Activated T-cell treated with anti-CD3 and anti-CD28 coated beads, Interleukin-2, amount 50 U/mL, for 72 hours (primary cell): ENCODE measurements around the gene SSPN. TPM values are rescaled to one million over a fixed set of nuclear protein-coding genes. Genes with fewer than 3 reads are reported as not detected.

Experiments
- ATAC-seq, 2 donors: fragments of 150-1000 bp; cut with Tn5 transposase; replicated peaks in 1 of 2; 2 replicates each; pipeline ENCODE4 v1.10.0; 2021; ENCODE audit warnings: moderate library complexity in 2 of 2, mild to moderate bottlenecking in 1 of 2
- DNase-seq, 2 donors: peaks; one replicate each; pipeline ENCODE4 v3.0.0; 2021 to 2022; ENCODE audit warnings: mixed read lengths in 1 of 2
- H3K27ac Mint-ChIP-seq: one replicate; pipeline ENCODE4 v1.8.0; 2022; ENCODE audit warnings: mild to moderate bottlenecking, moderate library complexity, mixed read lengths
- H3K27me3 Mint-ChIP-seq: one replicate; pipeline ENCODE4 v1.8.0; 2022; ENCODE audit warnings: low read depth, mixed read lengths
- H3K36me3 Mint-ChIP-seq, 2 donors: one replicate each; pipeline ENCODE4 v1.8.0; 2022; ENCODE audit warnings: mixed read lengths in 2 of 2, mild to moderate bottlenecking in 1 of 2; ENCODE audit not compliant: insufficient read depth in 2 of 2
- H3K4me1 Mint-ChIP-seq: one replicate; pipeline ENCODE4 v1.8.0; 2022; ENCODE audit warnings: low read depth, mixed read lengths
- H3K4me3 Mint-ChIP-seq, 2 donors: one replicate each; pipeline ENCODE4 v1.8.0; 2022; ENCODE audit warnings: mild to moderate bottlenecking in 2 of 2, mixed read lengths in 2 of 2, moderate library complexity in 2 of 2
- H3K9me3 Mint-ChIP-seq, 2 donors: one replicate each; pipeline ENCODE4 v1.8.0; 2022; ENCODE audit warnings: mixed read lengths in 2 of 2
- total RNA-seq, 2 donors: library from RNA; stranded (reverse); gene quantifications; one replicate each; pipeline ENCODE4 v1.2.3, GENCODE V29; 2022

SSPN gene, protein sequence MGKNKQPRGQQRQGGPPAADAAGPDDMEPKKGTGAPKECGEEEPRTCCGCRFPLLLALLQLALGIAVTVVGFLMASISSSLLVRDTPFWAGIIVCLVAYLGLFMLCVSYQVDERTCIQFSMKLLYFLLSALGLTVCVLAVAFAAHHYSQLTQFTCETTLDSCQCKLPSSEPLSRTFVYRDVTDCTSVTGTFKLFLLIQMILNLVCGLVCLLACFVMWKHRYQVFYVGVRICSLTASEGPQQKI
- total RNA-seq, result not detected

DNA sequence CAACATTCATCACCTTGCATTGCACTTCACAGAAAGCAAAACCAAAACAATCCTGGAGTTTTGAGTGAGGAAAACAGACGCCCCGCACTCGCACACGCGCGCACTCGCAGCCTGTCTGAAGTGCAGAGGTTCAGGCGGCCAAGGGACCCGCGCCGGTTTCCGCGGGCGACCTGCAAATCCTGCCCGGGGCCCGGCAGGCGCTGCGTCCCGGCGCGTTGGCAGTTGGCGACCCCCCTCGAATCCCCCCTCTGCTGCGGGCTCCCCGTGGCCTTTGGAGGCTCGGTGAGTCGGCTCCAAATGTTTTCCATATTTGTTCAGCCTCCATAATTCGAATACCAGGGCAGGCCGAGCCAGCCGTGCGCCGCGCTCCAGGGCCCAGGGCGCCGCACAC lies at the start of gene SSPN:
Gene SSPN, plus strand, starts transcription at position 324 of the 391 bp plus-strand sequence. CDS start 100 bp downstream, outside the sequence.
- peaks cover 6% of the 10 kb centered on the region for H3K4me1 Mint-ChIP-seq
- H3K27ac Mint-ChIP-seq, result no peak within 1 kb of the TSS
- peaks cover 45% of the 10 kb centered on the region for H3K27me3 Mint-ChIP-seq
- DNase-seq (no peak), ATAC-seq (peak; percentile 48 to 55)
- H3K36me3 Mint-ChIP-seq, result no peaks in the 10 kb centered on the region
- no peaks in the 10 kb centered on the region for H3K9me3 Mint-ChIP-seq
- H3K4me3 Mint-ChIP-seq, result peak within 1 kb of the TSS; percentile 88

DNA sequence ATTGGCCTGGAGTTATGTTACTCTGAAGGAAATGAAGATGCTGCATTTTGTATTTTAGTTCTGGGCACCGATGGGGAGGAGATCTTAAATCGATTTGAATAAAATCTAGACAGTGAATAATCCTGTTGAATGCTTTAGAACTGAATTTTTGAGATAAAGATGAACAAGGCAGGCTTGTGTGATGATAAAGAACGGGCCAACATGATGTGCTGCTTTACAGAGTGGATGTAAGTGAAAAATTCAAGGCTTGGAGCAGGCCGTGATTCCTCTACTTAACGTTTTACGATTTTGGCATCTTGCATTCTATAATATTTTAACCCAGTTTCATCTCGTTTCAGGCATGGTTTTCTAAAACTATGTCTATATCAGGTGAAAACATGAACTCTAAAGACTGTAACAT lies 47.1 kb upstream of the SSPN start:
- H3K4me3 Mint-ChIP-seq, result no peak overlapping the region
- H3K9me3 Mint-ChIP-seq, result no peaks in the 10 kb centered on the region
- no peaks in the 10 kb centered on the region for H3K27me3 Mint-ChIP-seq
- ATAC-seq (no peak), DNase-seq (no peak)
- H3K27ac Mint-ChIP-seq, result no peak overlapping the region
- no peaks in the 10 kb centered on the region for H3K36me3 Mint-ChIP-seq
- H3K4me1 Mint-ChIP-seq, result no peaks in the 10 kb centered on the region

- H3K9me3 Mint-ChIP-seq, result no peaks in the 10 kb centered on the region
- ATAC-seq (no peak), DNase-seq (no peak)
- H3K27ac Mint-ChIP-seq, result no peak overlapping the region
- H3K4me1 Mint-ChIP-seq, result no peaks in the 10 kb centered on the region
- no peak overlapping the region for H3K4me3 Mint-ChIP-seq
- H3K36me3 Mint-ChIP-seq, result no peaks in the 10 kb centered on the region
- H3K27me3 Mint-ChIP-seq, result no peaks in the 10 kb centered on the region
Measured at GRCh38 chr12:26149968-26150500, 45.3 kb upstream of the SSPN start.

DNA sequence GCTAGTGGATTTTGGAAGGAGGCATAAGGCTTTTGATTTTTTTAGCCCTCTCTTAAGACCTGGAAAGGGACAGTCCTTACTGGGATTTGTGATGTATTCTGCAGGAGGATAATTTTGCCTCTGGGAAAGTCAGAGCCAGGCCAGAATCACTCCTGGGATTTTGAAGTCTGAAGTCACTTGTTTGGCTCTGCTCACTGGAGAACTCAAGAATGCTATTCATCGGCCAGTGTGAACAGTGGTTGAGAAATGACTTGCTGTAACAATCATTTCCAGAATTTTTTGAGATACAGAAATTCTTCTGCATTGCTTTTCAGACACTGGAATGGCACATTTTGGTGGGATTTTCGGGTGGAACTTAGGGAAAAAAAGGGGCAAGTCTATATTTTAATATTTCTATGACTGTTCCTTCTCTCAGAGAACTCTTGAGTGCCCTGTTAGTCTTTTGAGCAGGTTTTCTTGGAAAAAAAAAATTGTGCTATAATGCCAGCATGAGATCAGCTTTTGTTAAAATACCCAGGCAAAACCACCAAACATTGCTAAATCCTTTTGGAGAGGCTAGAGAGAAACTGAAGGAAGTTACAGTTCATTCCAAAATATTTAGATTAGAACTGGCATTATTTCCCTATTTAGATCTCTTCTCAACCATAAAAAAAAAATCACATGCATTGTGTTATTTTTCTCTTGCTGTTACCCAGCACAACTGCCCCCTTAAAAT lies 44.5 kb upstream of the SSPN start:
- no peaks in the 10 kb centered on the region for H3K9me3 Mint-ChIP-seq

GRCh38 chr12:26152507-26153102 lies 42.8 kb upstream of the SSPN start:
- no peak overlapping the region for H3K27ac Mint-ChIP-seq
- DNase-seq (no peak), ATAC-seq (no peak)
- H3K27me3 Mint-ChIP-seq, result peaks cover 6% of the 10 kb centered on the region
- H3K36me3 Mint-ChIP-seq, result no peaks in the 10 kb centered on the region
- H3K9me3 Mint-ChIP-seq, result no peaks in the 10 kb centered on the region
- H3K4me3 Mint-ChIP-seq, result no peak overlapping the region
- H3K4me1 Mint-ChIP-seq, result no peaks in the 10 kb centered on the region

More for the DNA sequence above, 44.5 kb upstream of the SSPN start:
- no peak overlapping the region for H3K27ac Mint-ChIP-seq
- H3K27me3 Mint-ChIP-seq, result peaks cover 3% of the 10 kb centered on the region
- no peak overlapping the region for H3K4me3 Mint-ChIP-seq
- DNase-seq (no peak), ATAC-seq (no peak)
- no peaks in the 10 kb centered on the region for H3K36me3 Mint-ChIP-seq
- no peaks in the 10 kb centered on the region for H3K4me1 Mint-ChIP-seq

DNA sequence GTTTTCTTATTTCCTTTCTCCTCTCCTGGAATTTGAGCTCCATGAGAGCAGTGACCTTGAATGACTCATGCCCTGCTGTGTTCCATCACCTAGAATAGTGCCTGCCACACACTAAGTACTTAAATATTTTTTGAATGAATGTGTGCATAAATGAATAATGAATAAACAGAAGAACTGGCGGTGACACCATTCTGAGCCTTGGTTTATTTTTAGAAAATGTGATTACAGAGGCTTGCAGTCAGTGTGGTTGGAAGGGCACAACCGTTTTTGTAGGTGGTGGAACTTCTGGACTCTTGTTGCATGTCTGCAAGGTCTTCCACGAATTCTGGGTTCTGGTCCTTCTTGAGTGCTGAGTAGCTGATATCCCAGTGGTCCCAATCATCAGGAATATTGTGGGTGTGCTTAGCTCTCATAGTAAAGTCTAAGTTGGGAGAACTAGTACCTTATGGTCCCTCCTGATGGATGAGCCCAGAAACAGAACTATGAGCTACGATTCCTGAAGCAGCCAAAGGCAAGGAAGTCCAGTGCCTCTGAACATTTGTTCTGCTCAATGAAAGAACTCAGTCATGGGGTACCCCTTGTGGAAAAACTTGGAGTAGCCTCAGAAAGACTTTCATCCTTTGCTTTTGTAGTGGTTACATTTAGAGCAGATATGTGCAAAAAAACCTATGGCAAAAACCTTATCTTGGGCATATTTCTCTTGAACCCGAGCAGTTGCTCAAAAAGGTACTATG lies 41.8 kb upstream of the SSPN start:
- no peak overlapping the region for H3K4me3 Mint-ChIP-seq
- no peaks in the 10 kb centered on the region for H3K9me3 Mint-ChIP-seq
- no peaks in the 10 kb centered on the region for H3K36me3 Mint-ChIP-seq
- H3K27ac Mint-ChIP-seq, result no peak overlapping the region
- no peak for ATAC-seq
- no peaks in the 10 kb centered on the region for H3K4me1 Mint-ChIP-seq
- peaks cover 6% of the 10 kb centered on the region for H3K27me3 Mint-ChIP-seq
- DNase-seq, result no peak

DNA sequence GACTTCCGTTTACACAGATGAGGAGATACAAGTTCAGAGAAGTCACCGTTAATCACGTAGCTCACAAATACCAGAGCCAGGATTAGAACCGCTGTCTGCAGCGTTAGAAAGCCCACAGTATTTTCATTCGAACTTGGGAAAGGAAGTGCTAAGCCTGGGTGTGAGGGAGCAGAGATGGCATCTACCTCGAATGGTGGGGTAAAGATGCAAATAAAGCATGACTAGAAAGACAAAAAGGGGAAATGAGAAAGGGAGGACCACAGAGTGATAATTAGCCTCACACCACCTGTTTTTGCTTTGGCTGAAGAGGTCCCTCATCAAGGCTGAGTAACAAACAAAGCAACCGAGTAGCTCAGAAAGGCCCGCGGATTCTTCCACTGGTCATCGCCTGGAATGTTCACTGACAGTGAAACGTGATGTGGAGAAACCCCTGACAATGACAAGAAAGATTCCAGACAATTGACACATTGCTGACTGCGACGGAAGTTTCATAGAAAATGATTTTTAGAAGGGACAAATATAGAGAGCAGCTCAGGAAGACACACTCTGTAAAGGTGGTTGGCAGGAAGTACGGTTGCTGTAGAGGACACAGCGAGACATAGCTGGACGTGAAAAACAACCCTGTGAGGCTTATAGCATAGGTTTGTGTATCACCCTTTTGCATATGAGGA lies 39.0 kb upstream of the SSPN start:
- Mint-ChIP-seq H3K27ac (no peak overlapping the region), H3K36me3 (no peaks in the 10 kb centered on the region), H3K4me3 (no peak overlapping the region), H3K9me3 (no peaks in the 10 kb centered on the region), H3K4me1 (no peaks in the 10 kb centered on the region), H3K27me3 (peaks cover 21% of the 10 kb centered on the region)
- DNase-seq (no peak), ATAC-seq (no peak)

DNA sequence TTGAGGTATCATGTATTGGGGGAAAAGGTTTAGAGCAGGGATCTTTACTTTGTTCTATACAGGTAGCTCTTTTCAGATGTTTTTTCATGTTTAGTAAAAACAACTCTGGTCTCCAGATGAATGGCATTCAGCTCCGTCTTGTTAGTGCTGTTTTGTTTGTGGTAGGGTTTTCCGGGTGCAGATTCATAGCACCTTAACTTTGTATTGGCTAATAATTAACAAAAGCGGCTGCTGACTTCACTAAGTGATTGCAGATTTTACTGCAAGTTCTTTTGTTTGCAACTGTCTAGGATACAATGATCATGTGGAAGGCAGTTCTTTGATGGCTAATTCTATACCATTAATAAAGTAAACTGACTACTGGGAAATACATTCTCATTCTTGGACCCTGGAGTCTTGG lies 38.4 kb upstream of the SSPN start:
- Mint-ChIP-seq H3K27me3 (peaks cover 21% of the 10 kb centered on the region), H3K4me1 (no peaks in the 10 kb centered on the region), H3K9me3 (no peaks in the 10 kb centered on the region), H3K4me3 (no peak overlapping the region), H3K27ac (no peak overlapping the region), H3K36me3 (no peaks in the 10 kb centered on the region)
- DNase-seq, result no peak
- no peak for ATAC-seq

DNA sequence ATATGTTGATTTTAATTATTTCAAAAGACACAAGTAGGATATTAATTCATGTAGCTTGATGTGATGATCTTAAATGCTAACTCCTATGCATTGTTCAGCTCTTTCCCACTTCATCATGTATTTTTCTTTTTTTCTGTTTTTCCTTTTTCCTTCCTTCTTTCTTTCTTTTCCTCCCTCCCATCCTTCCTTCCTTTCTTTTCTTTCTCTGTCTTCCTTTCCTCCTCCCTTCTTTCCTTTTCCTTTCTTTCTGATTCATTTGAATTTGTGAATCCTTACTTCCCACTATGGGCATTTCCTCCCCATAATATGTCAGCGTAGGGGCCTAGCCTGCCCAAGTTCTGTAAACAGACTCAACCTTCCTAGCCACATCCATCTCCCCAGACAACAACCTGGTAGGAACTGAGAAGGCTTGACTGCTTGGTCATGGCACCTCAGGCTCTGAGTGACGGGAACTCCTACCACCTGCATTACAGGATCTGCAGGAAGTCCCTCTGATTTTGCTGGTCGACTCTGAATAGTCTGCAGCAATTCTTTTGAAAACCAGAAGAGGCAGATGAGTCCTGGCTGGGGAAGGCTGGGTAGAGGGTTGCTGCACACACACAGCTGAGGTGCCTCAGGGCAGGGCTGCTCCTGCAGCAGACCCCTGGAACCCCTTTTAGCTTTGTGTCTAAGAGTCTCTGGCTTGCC lies 37.2 kb upstream of the SSPN start:
- DNase-seq (no peak), ATAC-seq (no peak)
- Mint-ChIP-seq H3K27ac (no peak overlapping the region), H3K27me3 (peaks cover 28% of the 10 kb centered on the region), H3K4me3 (no peak overlapping the region), H3K36me3 (no peaks in the 10 kb centered on the region), H3K4me1 (no peaks in the 10 kb centered on the region), H3K9me3 (no peaks in the 10 kb centered on the region)

GRCh38 chr12:26162174-26162573 lies 33.2 kb upstream of the SSPN start:
- H3K9me3 Mint-ChIP-seq, result no peaks in the 10 kb centered on the region
- no peak overlapping the region for H3K27ac Mint-ChIP-seq
- no peaks in the 10 kb centered on the region for H3K4me1 Mint-ChIP-seq
- peaks cover 30% of the 10 kb centered on the region for H3K27me3 Mint-ChIP-seq
- ATAC-seq, result no peak
- no peaks in the 10 kb centered on the region for H3K36me3 Mint-ChIP-seq
- DNase-seq, result no peak
- H3K4me3 Mint-ChIP-seq, result no peak overlapping the region

- ATAC-seq (no peak), DNase-seq (no peak)
- Mint-ChIP-seq H3K4me3 (no peak overlapping the region), H3K9me3 (no peaks in the 10 kb centered on the region), H3K27me3 (peaks cover 30% of the 10 kb centered on the region), H3K27ac (no peak overlapping the region), H3K36me3 (no peaks in the 10 kb centered on the region), H3K4me1 (no peaks in the 10 kb centered on the region)
Measured at GRCh38 chr12:26162905-26163304, 32.5 kb upstream of the SSPN start.

GRCh38 chr12:26164118-26164517 lies 31.3 kb upstream of the SSPN start:
- H3K27ac Mint-ChIP-seq, result no peak overlapping the region
- no peaks in the 10 kb centered on the region for H3K9me3 Mint-ChIP-seq
- no peaks in the 10 kb centered on the region for H3K4me1 Mint-ChIP-seq

More at GRCh38 chr12:26164118-26164517, 31.3 kb upstream of the SSPN start:
- ATAC-seq, result no peak
- no peak overlapping the region for H3K4me3 Mint-ChIP-seq
- no peak for DNase-seq
- peaks cover 33% of the 10 kb centered on the region for H3K27me3 Mint-ChIP-seq
- no peaks in the 10 kb centered on the region for H3K36me3 Mint-ChIP-seq
